Activated naive CD8-positive, alpha-beta T cell treated with anti-CD3 and anti-CD28 coated beads, Interleukin-2, amount 50 U/mL, for 24 hours (primary cell): Measurements from ENCODE around the gene DYRK1A.

Experiments
- ATAC-seq: fragments of 150-1000 bp; cut with Tn5 transposase; one replicate; pipeline ENCODE4 v1.10.0; 2021
- DNase-seq: peaks from one replicate; pipeline ENCODE4 v3.0.0; 2021
- H3K27ac Mint-ChIP-seq: one replicate; pipeline ENCODE4 v1.8.0; 2021; ENCODE audit warnings: mild to moderate bottlenecking, mixed read lengths
- H3K27me3 Mint-ChIP-seq: one replicate; pipeline ENCODE4 v1.8.0; 2021; ENCODE audit warnings: mixed read lengths
- H3K36me3 Mint-ChIP-seq: one replicate; pipeline ENCODE4 v1.8.0; 2021; ENCODE audit warnings: low read depth, mixed read lengths
- H3K4me1 Mint-ChIP-seq: one replicate; pipeline ENCODE4 v1.8.0; 2021; ENCODE audit warnings: mixed read lengths
- H3K4me3 Mint-ChIP-seq: one replicate; pipeline ENCODE4 v1.8.0; 2021; ENCODE audit warnings: mild to moderate bottlenecking, moderate library complexity, mixed read lengths
- H3K9me3 Mint-ChIP-seq: one replicate; pipeline ENCODE4 v1.8.0; 2021; ENCODE audit warnings: mixed read lengths

The DYRK1A gene

GRCh38 chr21:37348664-37349063, 17.9 kb upstream of the DYRK1A start:
- peaks cover 2% of the 10 kb centered on the region for H3K27me3 Mint-ChIP-seq
- H3K4me1 Mint-ChIP-seq = no peaks in the 10 kb centered on the region
- H3K27ac Mint-ChIP-seq = no peak overlapping the region
- H3K36me3 Mint-ChIP-seq = peaks cover 9% of the 10 kb centered on the region
- H3K9me3 Mint-ChIP-seq = peaks cover 34% of the 10 kb centered on the region
- no peak for DNase-seq
- ATAC-seq = no peak
- no peak overlapping the region for H3K4me3 Mint-ChIP-seq

GRCh38 chr21:37350472-37350871, 16.1 kb upstream of the DYRK1A start:
- DNase-seq (no peak), ATAC-seq (no peak)
- Mint-ChIP-seq H3K36me3 (peaks cover 9% of the 10 kb centered on the region), H3K4me3 (no peak overlapping the region), H3K27ac (no peak overlapping the region), H3K4me1 (no peaks in the 10 kb centered on the region), H3K9me3 (peaks cover 34% of the 10 kb centered on the region), H3K27me3 (peaks cover 2% of the 10 kb centered on the region)

- DNase-seq (no peak), ATAC-seq (no peak)
- Mint-ChIP-seq H3K36me3 (no peaks in the 10 kb centered on the region), H3K27me3 (peaks cover 4% of the 10 kb centered on the region), H3K27ac (no peak overlapping the region), H3K9me3 (peaks cover 1% of the 10 kb centered on the region), H3K4me1 (peaks cover 4% of the 10 kb centered on the region), H3K4me3 (no peak overlapping the region)
Measured at GRCh38 chr21:37356706-37357105, 9.9 kb upstream of the DYRK1A start.

- Mint-ChIP-seq H3K36me3 (no peaks in the 10 kb centered on the region), H3K4me1 (peaks cover 4% of the 10 kb centered on the region), H3K9me3 (no peaks in the 10 kb centered on the region), H3K27ac (no peak overlapping the region), H3K27me3 (peaks cover 2% of the 10 kb centered on the region), H3K4me3 (no peak overlapping the region)
- ATAC-seq (no peak), DNase-seq (no peak)
Measured at GRCh38 chr21:37357691-37358090, 8.9 kb upstream of the DYRK1A start.

GRCh38 chr21:37358397-37358796, 8.2 kb upstream of the DYRK1A start:
- ATAC-seq (no peak), DNase-seq (no peak)
- Mint-ChIP-seq H3K4me3 (no peak overlapping the region), H3K27me3 (peaks cover 2% of the 10 kb centered on the region), H3K36me3 (no peaks in the 10 kb centered on the region), H3K9me3 (no peaks in the 10 kb centered on the region), H3K27ac (no peak overlapping the region), H3K4me1 (peaks cover 4% of the 10 kb centered on the region)

- ATAC-seq (no peak), DNase-seq (no peak)
- peak overlapping the region; percentile 39 for H3K27ac Mint-ChIP-seq
- H3K4me1 Mint-ChIP-seq = peaks cover 21% of the 10 kb centered on the region
- peaks cover 3% of the 10 kb centered on the region for H3K36me3 Mint-ChIP-seq
- H3K4me3 Mint-ChIP-seq = peak overlapping the region; percentile 8
- peaks cover 2% of the 10 kb centered on the region for H3K27me3 Mint-ChIP-seq
- no peaks in the 10 kb centered on the region for H3K9me3 Mint-ChIP-seq
Measured at GRCh38 chr21:37363936-37364335, 2.6 kb upstream of the DYRK1A start.

- Mint-ChIP-seq H3K9me3 (no peaks in the 10 kb centered on the region), H3K4me3 (peak overlapping the region; percentile 88), H3K27me3 (peaks cover 2% of the 10 kb centered on the region), H3K4me1 (peaks cover 29% of the 10 kb centered on the region), H3K36me3 (peaks cover 3% of the 10 kb centered on the region), H3K27ac (peak overlapping the region; percentile 35)
- DNase-seq (no peak), ATAC-seq (no peak)
Measured at GRCh38 chr21:37364722-37365121, 1.9 kb upstream of the DYRK1A start.

GRCh38 chr21:37365517-37366481, 774 bp upstream of the DYRK1A start:
- peak; percentile 67 for DNase-seq
- H3K4me1 Mint-ChIP-seq = peaks cover 40% of the 10 kb centered on the region
- H3K27me3 Mint-ChIP-seq = peaks cover 2% of the 10 kb centered on the region
- H3K4me3 Mint-ChIP-seq = peak overlapping the region; percentile 98
- H3K27ac Mint-ChIP-seq = peak overlapping the region; percentile 100
- no peaks in the 10 kb centered on the region for H3K9me3 Mint-ChIP-seq
- H3K36me3 Mint-ChIP-seq = peaks cover 3% of the 10 kb centered on the region
- peak; percentile 8 for ATAC-seq

- DNase-seq = peak; percentile 22
- no peak overlapping the region for H3K27ac Mint-ChIP-seq
- no peak for ATAC-seq
- no peaks in the 10 kb centered on the region for H3K9me3 Mint-ChIP-seq
- no peak overlapping the region for H3K4me3 Mint-ChIP-seq
- peaks cover 3% of the 10 kb centered on the region for H3K36me3 Mint-ChIP-seq
- peaks cover 54% of the 10 kb centered on the region for H3K4me1 Mint-ChIP-seq
- peaks cover 2% of the 10 kb centered on the region for H3K27me3 Mint-ChIP-seq
Measured at GRCh38 chr21:37367336-37367702, 746 bp downstream of the DYRK1A start.

GRCh38 chr21:37367703-37368540, 1.3 kb downstream of the DYRK1A start:
- Mint-ChIP-seq H3K9me3 (no peaks in the 10 kb centered on the region), H3K27ac (peak overlapping the region; percentile 92), H3K4me3 (peak overlapping the region; percentile 94), H3K36me3 (peaks cover 3% of the 10 kb centered on the region), H3K4me1 (peaks cover 60% of the 10 kb centered on the region), H3K27me3 (peaks cover 2% of the 10 kb centered on the region)
- ATAC-seq (peak; percentile 3), DNase-seq (peak; percentile 51)

GRCh38 chr21:37368541-37369279, 2.1 kb downstream of the DYRK1A start:
- Mint-ChIP-seq H3K4me3 (peak overlapping the region; percentile 94), H3K27me3 (peaks cover 2% of the 10 kb centered on the region), H3K27ac (peak overlapping the region; percentile 92), H3K9me3 (peaks cover 3% of the 10 kb centered on the region), H3K4me1 (peaks cover 68% of the 10 kb centered on the region), H3K36me3 (peaks cover 6% of the 10 kb centered on the region)
- ATAC-seq (no peak), DNase-seq (peak; percentile 16)

- H3K27me3 Mint-ChIP-seq = peaks cover 2% of the 10 kb centered on the region
- H3K4me3 Mint-ChIP-seq = peak overlapping the region; percentile 94
- H3K4me1 Mint-ChIP-seq = peaks cover 70% of the 10 kb centered on the region
- DNase-seq (no peak), ATAC-seq (no peak)
- H3K36me3 Mint-ChIP-seq = peaks cover 6% of the 10 kb centered on the region
- H3K9me3 Mint-ChIP-seq = peaks cover 3% of the 10 kb centered on the region
- H3K27ac Mint-ChIP-seq = peak overlapping the region; percentile 92
Measured at GRCh38 chr21:37369307-37369854, 2.8 kb downstream of the DYRK1A start.

GRCh38 chr21:37370152-37371040, 3.8 kb downstream of the DYRK1A start:
- no peak for DNase-seq
- H3K27me3 Mint-ChIP-seq = peaks cover 2% of the 10 kb centered on the region
- H3K4me1 Mint-ChIP-seq = peaks cover 70% of the 10 kb centered on the region

More at GRCh38 chr21:37370152-37371040, 3.8 kb downstream of the DYRK1A start:
- Mint-ChIP-seq H3K27ac (peak overlapping the region; percentile 92), H3K4me3 (peak overlapping the region; percentile 94), H3K36me3 (peaks cover 8% of the 10 kb centered on the region), H3K9me3 (peaks cover 3% of the 10 kb centered on the region)
- ATAC-seq = peak; percentile 5
